Measurements from ENCODE around the gene HIGD2B.
"Not testable (repeated sequence)": the region's sequence is repeated elsewhere in the genome, so short reads cannot be mapped to it uniquely, and the experiment has no call there.

Gene HIGD2B

DNA sequence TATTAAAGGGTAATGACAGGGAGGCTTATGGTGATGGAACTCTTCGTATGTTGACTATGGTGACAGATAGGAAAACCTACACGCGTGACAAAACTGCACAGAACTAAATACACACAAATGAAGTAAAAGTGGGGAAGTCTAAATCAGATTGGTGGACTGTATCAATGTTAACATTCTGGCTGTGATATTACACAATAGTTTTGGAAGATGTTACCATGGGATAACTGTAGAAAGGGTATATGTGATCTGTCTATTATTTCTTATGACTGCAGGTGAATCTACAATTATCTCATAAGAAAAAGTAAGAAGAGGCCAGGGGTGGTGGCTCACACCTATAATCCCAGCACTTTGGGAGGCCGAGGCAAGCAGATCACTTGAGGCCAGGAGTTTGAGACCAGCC lies 9.1 kb downstream of the HIGD2B start:
- no peak for DNase-seq (ENCODE audit: low read depth in 3 of 3)

DNA sequence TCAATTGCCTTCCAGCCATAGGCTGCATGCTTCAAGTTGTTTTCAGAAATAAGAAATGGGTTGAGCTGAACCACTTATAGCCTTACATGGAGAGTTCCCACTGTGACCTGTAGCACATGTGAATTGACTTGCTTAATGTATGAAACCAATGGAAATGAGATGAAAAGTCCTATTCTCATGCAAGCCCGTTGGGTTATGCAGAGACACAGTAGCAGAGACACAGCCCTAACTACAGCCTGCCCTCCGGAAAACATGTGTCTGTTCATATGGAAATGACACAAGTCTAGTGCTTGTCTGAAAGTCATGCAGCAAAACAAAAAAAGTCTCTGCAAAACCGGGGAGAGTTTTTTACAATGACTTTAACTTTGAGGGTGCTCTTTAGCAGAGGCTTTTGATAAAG lies 14.5 kb downstream of the HIGD2B start:
- no peak for DNase-seq (ENCODE audit: low read depth in 3 of 3)

DNA sequence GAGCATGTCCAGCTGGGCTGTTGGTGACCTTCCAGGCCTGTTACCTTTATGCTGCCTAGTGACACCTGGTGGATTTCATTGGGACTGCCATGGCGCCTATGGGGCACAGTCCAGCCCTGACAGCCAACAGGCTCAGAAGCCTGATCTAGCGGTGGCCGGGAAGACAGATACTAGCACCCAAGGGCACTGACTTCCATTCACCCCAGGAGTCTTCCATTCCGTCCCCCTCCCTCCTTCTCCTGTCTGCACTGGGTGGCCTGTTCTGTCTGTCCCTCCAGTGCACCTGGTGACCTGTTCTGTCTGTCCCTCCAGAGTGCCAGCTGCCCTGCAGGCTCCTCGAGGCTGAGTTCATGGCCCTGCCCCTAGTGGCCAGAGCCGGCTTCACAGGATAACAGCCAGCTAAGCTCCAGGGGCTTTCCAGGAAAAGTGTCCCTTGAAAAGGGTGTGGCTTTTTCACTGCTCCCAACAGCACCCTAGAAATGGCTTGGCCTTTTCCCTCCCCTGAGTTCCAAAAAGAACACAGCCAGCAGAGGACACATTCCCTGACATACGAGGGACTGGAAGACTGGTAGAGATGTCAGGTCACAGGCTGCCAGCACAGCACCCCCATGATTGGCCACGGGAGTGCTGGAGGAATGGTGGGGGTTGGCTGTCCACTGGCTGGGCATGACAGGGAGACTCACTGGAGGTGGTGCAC lies 15.2 kb downstream of the HIGD2B start:
- DNase-seq (ENCODE audit: low read depth in 3 of 3) = peak; percentile 30 to 74 (median 49)

DNA sequence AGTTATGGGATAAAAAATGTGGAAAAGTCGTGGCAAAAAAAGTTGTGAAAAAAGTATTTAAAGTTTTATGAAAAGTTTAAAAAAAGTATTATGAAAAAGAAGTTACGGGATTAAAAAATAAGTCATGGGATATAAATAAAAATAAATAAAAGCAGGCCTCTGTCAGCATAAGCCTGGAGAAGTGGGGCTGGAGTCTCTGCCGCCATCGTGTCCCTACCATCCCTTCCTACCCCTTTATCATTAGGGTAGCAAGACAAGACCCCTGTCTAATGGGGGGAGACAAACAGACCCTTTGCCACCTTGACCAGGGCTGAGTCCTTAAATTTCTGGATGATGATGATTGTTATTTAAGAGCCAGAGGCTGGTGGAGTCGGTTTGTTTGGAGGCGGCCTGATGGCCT lies 16.2 kb downstream of the HIGD2B start:
- DNase-seq (ENCODE audit: low read depth in 3 of 3) = not testable (repeated sequence)

DNA sequence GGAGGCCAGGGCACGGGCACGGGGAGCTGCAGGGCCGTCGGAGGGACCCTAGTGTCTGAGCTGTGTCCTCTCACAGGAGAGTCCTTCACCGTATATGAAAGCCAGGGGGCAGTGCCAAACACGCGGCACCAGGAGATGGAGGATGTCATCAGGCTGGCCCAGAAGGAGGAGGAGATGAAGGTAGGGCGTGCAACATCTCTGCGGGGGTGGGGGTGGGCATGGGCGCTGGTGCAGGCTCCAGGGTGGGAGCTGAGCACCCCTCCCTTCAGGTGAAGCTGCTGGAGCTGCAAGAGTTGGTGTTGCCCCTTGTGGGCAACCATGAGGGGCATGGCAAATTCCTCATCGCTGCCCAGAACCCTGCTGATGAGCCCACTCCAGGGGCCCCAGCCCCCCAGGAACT lies 20.3 kb downstream of the HIGD2B start:
- not testable (repeated sequence) for DNase-seq (ENCODE audit: low read depth in 3 of 3)

DNA sequence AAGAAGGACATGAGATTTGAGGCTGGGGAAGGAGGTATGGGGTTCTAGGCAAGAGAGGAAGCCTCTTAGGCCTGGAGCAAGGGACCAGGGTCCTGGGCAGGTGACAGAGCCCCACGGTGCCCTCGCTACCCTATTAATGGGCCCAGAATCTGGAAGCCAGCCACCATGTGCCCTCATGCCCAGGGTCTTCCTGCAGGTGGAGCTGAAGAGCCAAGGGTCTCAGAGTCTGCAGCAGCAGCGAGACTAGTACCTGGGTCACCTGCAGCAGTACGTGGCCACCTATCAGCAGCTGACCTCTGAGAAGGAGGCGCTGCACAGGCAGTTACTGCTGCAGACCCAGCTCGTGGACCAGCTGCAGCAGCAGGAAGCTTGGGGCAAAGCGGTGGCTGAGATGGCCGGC lies 22.1 kb downstream of the HIGD2B start:
- DNase-seq (ENCODE audit: low read depth in 3 of 3) = not testable (repeated sequence)

DNA sequence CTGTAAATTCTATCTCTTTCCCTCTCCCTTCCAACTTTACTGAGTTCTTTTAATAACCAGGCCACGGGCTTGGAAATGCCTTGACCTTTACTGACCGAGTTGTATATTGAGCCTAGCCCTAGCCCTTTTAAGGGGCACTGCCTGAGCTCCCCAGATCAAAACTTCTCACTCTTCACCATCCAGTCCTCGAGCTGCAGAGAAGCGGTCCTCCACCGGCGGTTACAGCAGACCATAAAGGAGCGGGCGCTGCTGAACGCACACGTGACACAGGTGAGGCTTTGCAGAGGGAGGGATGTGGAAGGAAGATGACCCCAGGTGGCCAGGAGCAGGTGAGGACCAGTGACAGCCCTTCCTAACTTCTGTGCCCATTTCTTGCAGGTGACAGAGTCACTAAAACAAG lies 24.9 kb downstream of the HIGD2B start:
- not testable (repeated sequence) for DNase-seq (ENCODE audit: low read depth in 3 of 3)

DNA sequence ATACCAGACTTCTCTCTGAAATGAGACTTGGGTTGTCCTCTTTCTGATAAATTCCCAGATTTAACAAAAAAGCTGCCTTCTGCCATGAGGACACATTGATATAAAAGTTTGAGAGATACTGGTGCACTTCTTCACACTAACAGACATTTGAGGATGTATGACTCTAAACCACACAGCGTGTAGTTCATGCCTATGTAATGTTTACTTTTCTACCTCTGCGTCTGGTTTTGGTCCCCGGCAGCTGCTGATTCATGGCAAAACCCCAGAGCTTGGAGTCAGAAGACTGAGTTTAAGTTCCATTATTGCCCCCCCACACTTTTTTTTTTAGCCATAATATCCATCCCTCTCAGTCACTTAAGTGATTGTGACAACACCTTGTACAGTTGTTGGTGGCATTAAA lies 30.0 kb downstream of the HIGD2B start:
- not testable (repeated sequence) for DNase-seq (ENCODE audit: low read depth in 3 of 3)

DNA sequence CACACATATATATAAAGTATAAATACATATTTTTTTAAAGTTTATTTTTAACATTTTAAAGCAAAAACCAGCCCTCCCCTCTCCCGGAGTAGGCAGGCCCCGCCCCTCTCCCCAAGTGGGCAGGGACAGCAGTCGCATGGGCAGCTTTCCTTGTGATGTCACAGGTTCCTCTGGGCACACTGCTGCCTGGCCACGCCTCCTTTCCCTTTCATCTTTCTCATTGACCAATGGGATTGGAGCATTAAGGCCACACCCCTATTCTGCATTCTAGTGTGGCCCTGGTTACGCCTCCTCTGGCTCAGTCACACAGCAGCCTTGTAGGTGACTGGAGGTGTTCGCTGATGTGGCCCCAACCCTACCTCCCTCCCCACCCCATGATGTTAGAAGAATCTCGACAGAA lies 31.6 kb downstream of the HIGD2B start, which contains the start of gene GOLGA6B:
TSS of gene GOLGA6B (plus strand) at position 301 of the 400 bp plus-strand sequence. CDS start at position 342, 41 bp downstream.
- not testable (repeated sequence) for DNase-seq (ENCODE audit: low read depth in 3 of 3)

DNA sequence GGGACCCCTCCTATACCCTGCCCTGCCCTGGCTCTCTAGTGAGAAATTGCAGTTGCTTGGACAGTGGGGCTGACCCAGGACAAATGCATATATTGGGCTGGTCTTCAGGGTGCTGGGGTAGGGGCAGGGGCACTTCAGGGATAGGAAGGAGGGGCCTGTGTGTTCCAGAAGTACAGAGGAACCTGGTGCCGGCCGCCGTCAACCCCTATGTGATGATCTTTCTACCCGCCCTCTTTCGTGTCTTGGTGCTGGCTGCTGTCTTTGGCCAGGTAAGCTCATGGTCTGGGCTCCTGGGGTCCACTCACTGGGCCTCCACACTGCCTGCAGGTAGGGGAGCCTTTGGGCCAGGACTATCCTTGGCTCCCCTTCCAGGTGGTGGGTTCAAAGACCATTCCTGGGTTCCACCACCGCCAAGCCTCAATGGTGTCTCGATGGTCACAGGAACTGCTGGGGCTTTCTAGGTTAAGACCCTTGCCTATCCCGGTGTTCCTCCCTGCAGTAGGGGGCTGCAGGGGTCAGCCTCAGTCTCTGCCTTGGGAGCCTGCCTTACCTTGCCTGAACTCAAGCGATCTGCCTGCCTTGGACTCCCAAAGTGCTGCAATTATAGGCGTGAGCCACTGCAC lies 37.2 kb downstream of the HIGD2B start:
- DNase-seq (ENCODE audit: low read depth in 3 of 3) = not testable (repeated sequence)

DNA sequence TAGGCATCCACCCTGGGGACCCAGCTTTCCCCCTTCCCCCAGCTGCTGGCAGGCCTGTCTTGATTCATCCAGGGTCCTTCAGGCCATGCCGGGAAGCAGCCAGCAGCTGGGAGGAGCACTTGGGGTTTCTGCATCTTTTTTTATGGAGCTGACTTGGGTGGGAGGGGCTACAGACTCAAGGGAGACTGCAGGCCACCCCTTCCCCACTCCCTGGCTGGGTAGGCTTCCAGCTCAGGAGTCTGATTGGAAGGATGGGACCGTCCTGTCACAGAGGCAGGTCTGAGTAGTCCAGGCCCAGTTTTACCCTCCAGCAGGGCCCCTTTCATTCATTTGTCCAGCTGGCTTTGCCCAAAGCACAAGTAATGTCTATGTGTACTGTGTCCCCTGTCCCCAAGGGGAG lies 43.7 kb downstream of the HIGD2B start:
- not testable (repeated sequence) for DNase-seq (ENCODE audit: low read depth in 3 of 3)

DNA sequence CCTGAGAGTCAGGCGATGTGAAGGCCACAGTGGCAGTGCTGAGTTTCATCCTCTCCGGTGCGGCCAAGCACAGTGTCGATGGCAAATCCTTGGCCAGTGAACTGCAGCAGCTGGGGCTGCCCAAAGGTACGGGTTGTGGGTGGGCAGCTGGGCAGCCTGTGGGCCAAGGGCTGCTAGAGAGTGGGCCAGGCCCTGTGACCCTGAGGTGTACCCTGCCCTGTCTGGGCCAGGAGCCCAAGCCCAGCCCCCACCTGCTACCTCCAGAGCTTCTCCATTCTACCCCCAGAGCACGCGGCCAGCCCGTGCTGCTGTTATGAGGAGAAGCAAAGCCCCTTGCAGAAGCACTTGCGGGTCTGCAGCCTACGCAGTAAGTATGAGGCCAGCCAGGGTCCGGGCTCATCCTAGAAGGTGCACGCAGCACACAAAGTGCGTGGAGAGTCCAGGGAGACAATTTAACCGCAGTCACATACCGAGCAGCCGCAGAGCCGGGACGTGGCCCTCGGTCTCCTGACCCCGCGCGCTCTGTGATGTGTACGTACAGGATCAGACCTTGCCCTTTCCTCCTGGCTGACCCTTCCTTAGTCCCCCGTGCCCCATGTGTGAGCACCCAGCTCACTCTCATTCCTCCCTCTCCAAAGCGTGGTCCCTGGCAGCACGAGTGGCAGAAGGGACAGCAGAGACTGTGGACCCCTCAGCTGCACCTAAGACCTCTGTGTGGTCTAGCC lies 46.1 kb downstream of the HIGD2B start:
- DNase-seq (ENCODE audit: low read depth in 3 of 3) = not testable (repeated sequence)

DNA sequence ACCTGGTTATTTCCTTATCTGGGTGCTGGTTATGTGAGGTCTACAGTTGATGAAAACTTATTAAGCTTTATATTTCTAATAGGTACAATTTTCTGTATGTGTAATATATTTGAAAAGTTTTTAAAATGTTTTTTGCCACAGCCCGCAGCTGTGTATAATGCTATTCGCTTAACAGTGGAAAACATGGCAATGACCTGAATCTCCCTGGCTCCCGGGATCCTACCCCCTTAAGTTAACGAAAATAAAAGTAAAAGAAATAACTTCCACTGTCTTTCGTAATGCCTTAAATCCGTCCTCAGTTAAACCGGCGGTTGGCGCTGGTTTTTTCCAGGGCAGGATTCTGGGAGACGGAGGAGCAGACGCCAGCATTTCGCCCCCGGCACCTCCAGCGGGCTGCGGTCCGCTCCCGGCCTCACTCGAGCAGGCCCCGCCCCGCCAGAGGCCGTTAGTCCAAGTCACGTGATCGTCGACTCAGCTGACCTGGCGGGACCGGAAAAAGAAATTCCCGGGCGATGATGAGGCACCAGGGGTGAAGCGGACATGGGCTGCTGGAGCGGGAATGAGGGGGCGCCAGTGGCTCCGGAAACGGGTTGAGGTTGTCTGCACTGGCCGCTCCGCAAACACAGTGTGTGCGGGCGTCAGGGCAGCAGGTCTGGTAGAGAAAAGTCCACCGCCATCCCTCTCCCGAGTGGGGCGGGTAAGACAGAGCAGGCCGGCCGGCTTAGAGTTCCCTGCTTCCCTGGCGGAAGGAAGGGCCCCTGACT lies 49.3 kb downstream of the HIGD2B start:
- peak; percentile 43 to 71 (median 50) for DNase-seq (ENCODE audit: low read depth in 3 of 3)

DNA sequence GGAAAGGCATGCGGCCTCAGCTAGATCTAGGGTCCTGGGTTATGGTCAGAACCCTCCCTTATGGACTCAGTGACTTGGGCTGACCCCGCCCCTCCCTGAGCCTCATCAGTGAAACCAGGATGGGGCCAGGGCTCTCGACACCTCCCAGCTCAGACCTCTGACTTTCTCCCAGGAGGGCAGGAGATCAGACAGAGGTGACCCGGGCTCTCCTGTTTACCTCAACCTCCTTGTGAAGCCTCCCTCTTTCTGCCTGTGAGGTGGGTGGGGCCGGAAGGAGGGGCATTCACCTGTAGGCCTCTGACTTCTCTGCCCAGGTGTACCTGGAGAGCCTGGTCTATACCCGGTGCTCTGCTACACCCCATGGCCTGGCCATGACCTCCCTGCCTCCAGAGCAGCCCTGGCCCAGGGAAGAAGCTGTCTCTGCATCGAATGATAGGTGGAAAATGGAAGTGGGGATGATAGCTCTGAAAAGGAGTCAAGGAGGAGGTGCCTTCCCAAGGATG lies 56.9 kb downstream of the HIGD2B start:
- DNase-seq (ENCODE audit: low read depth in 3 of 3) = not testable (repeated sequence)

DNA sequence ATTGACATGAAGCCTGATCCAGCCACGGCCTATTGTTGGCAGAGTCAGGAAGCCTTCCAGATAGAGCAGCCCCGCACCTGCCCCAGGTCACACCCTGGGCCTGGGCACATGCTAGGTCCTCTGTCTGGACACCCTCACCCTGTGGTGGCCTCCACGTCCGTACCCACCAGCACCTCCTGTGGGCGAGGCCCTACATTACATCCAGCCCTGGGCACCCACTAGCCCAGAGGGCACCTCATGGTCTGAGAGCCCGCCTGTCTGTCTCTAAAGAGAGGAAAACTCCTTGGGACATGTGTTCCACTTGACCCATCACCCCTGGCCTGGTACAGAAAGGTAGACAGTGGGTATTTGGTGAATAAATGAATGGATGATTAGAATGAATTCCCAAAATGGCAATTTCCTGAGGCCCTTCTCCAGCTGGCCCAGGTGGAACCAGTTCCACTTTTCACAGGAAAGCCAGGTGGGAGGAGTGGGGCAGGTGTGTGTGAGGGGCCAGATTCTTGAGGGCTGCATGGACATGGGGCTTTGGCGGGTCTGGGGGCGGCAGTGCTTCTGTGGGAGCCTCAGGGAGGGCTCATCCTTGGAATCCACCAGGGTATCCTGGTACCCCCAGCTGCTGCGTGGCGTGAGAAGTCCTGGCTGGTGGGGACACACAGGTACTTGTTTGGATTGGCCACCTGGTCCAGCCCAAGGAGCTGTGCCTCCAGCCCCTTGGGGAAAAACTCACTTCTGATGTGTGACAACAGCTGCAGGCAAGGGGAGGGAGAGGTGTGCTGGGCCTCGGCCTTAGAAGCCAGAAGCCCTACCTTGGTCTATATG lies 57.5 kb downstream of the HIGD2B start:
- not testable (repeated sequence) for DNase-seq (ENCODE audit: low read depth in 3 of 3)

DNA sequence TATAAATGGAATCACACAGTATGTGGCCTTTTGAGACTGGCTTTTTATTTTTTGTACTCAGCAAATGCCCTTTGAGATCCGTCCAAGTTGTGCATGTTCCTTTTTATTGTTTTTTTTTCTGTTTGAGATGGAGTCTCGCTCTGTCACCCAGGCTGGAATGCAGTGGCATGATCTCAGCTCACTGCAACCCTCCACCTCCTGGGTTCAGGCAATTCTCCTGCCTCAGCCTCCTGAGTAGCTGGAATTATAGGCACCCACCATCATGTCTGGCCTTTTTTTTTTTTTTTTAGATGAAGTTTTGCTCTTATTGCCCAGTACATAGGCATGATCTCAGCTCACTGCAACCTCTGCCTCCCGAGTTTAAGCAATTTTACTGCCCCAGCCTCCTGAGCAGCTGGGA lies 59.8 kb downstream of the HIGD2B start:
- DNase-seq (ENCODE audit: low read depth in 3 of 3) = not testable (repeated sequence)

All from stimulated activated CD4-positive, alpha-beta T cell treated with anti-CD3 and anti-CD28 coated beads, TNF-alpha, amount 100 ng/mL, for 24 hours (primary cell).